ENCODE measurements around the gene SLC15A4. TPM values are rescaled to one million over a fixed set of nuclear protein-coding genes. Genes with fewer than 3 reads are reported as not detected.
"Not testable (repeated sequence)": the region's sequence is repeated elsewhere in the genome, so short reads cannot be mapped to it uniquely, and the experiment has no call there.

Gene SLC15A4
- total RNA-seq, 2 experiments from 2014 or later, result 23.5 to 24.5 TPM

DNA sequence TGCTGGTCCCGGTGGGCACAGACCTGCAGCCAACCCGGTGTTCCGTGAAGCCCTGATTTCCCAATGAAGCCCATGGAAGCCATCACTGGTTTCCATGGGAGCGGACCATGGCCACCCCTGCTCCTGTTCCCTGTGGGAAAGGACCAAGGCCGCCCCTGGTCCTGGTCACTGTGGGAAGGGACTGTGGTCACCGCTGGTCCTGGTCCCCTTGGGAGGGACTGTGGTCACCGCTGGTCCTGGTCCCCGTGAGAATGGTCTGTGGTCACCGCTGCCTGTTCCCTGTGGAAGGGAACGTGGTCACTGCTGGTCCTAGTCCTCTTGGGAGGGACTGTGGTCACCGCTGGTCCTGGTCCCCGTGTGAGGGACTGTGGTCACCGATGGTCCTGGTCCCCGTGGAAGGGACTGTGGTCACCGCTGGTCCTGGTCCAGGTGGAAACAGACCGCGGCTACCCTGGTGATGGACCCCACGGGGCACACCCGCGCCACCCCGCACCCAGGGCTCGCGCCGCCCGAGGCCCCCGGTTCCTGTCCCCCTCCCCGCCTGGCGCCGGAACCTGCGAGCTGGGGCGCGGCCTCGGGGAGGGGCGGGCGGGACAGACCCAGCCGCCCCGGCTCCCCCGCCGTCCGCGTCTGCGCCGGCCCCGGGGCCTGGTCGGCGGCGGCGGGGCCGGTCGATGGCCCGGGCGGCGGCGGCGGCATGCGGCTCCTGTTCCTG lies 29.3 kb upstream of the SLC15A4 start, which contains the start of gene GLT1D1:
Gene GLT1D1 (plus strand): TSS at position 594 of the 715 bp plus-strand sequence. CDS start 104 bp downstream, at position 698.
- H3K9me3 Mint-ChIP-seq, result no peaks in the 10 kb centered on the region
- POLR2A ChIA-PET, result no interaction called here
- peaks cover 26% of the 10 kb centered on the region for H3K27me3 Mint-ChIP-seq
- DNase-seq, result no peak
- H3K4me1 Mint-ChIP-seq, result no peaks in the 10 kb centered on the region
- CTCF ChIA-PET, result no interaction called here
- H3K36me3 Mint-ChIP-seq (ENCODE audit: low read depth), result no peaks in the 10 kb centered on the region
- no peak within 1 kb of the TSS for H3K27ac Mint-ChIP-seq
- H3K4me3 Mint-ChIP-seq, result no peak within 1 kb of the TSS

DNA sequence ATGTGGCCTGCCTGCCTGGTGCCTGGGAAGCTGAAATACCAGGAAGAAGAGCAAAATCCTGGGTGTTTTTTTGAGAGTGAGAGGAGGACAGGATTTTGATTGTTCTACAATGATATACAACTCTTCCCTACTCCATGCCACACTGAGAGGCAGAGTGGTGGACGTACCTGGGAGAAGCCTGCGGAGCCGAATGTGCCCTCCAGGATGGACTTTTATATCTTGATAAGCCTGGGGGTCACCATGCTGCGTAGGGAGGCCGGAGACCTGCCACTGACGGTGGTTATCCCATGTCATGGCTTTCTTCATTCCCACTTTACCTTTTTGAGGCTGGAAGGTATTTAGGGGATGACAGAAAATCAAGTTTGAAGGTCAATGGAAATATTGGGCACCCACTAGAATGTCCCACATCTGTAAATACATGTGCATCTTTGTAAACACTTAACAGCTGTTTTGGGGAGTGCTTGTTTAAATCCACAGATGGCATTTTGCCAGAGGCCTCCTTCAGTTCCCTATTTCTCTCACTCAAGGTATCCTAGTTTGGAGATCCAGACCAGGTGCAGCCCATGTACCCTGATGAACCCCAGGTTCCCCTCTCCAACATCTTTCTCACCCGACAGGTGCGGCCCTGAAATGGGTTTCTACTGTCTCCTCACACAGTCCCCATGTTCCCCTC lies 28.4 kb upstream of the SLC15A4 start:
- DNase-seq, result no peak
- CTCF ChIA-PET, result no interaction called here
- POLR2A ChIA-PET, result no interaction called here
- Mint-ChIP-seq H3K27ac (no peak overlapping the region), H3K36me3 (ENCODE audit: low read depth) (no peaks in the 10 kb centered on the region), H3K4me3 (no peak overlapping the region), H3K4me1 (no peaks in the 10 kb centered on the region), H3K9me3 (no peaks in the 10 kb centered on the region), H3K27me3 (peaks cover 23% of the 10 kb centered on the region)

DNA sequence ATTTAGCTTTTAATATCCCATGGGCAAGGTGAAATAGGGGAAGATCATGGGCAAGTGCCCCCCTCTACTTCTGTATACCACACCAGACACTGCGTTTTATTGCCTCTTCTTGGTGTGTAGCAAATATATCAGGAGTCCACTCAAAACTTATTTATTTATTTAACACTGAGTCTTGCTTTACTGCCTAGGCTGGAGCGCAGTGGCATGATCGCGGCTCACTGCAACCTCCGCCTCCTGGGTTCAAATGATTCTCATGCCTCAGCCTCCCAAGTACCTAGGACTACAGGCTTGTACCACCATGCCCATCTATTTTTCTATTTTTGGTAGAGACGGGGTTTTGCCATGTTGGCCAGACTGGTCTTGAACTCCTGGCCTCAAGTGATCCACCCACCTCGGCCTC lies 27.7 kb upstream of the SLC15A4 start:
- CTCF ChIA-PET; H3K4me3 Mint-ChIP-seq; H3K9me3 Mint-ChIP-seq; POLR2A ChIA-PET; H3K36me3 Mint-ChIP-seq (ENCODE audit: low read depth); DNase-seq; H3K4me1 Mint-ChIP-seq; H3K27ac Mint-ChIP-seq: not testable (repeated sequence)
- H3K27me3 Mint-ChIP-seq, result peaks cover 21% of the 10 kb centered on the region

DNA sequence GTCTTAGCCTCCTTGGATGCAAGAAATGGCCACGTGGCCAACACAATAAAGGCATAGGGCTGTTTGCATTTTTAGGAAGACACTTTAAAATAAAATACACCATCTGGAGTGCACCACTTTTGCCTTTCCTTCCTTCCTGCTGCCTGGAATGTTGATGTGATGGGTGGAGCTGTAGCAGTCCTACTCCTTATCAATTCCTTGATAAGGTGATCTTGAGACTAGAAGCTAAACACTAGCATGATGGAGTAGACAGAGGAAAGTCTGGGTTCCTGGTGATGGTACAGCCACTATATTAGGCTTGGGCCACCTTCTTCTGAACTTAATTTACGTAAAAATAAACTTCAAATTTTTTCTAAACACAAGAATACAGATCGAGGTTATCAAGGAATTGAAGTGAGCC lies 26.6 kb upstream of the SLC15A4 start:
- H3K4me3 Mint-ChIP-seq, result no peak overlapping the region
- peaks cover 17% of the 10 kb centered on the region for H3K27me3 Mint-ChIP-seq
- POLR2A ChIA-PET, result no interaction called here
- H3K9me3 Mint-ChIP-seq, result no peaks in the 10 kb centered on the region
- CTCF ChIA-PET, result no interaction called here
- H3K4me1 Mint-ChIP-seq, result no peaks in the 10 kb centered on the region
- no peak for DNase-seq
- H3K27ac Mint-ChIP-seq, result no peak overlapping the region
- no peaks in the 10 kb centered on the region for H3K36me3 Mint-ChIP-seq (ENCODE audit: low read depth)

DNA sequence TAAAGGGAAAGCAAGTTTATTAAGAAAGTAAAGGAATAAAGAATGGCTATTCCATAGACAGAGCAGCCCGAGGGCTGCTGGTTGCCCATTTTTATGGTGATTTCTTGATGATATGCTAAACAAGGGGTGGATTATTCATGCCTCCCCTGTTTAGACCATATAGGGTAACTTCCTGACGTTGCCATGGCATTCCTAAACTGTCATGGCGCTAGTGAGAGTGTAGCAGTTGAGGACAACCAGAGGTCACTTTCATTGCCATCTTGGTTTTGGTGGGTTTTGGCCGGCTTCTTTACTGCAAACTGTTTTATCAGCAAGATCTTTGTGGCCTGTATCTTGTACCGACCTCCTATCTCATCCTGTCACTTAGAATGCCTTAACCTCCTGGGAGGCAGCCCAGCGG lies 26.0 kb upstream of the SLC15A4 start:
- H3K36me3 Mint-ChIP-seq (ENCODE audit: low read depth); H3K27ac Mint-ChIP-seq; H3K9me3 Mint-ChIP-seq; H3K4me3 Mint-ChIP-seq; CTCF ChIA-PET; POLR2A ChIA-PET; H3K4me1 Mint-ChIP-seq; DNase-seq: not testable (repeated sequence)
- peaks cover 16% of the 10 kb centered on the region for H3K27me3 Mint-ChIP-seq

DNA sequence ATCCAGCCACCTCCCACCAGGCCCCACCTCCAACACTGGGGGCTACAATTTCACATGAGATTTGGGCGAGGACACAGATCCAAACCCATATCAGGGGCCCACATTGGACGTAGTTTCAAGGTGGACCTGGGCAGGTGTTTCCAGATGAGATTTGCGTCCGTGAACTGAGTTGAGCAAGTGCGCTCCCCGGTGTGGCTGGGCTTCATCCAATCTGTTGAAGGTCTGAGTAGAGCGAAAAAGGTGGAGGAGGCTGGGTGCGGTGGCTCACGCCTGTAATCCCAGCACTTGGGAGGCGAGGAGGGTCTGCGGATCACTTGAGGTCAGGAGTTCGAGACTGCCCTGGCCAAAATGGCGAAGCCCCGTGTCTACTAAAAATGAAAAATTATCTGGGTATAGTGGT lies 24.6 kb upstream of the SLC15A4 start:
- CTCF ChIA-PET, result no interaction called here
- H3K27ac Mint-ChIP-seq, result no peak overlapping the region

DNA sequence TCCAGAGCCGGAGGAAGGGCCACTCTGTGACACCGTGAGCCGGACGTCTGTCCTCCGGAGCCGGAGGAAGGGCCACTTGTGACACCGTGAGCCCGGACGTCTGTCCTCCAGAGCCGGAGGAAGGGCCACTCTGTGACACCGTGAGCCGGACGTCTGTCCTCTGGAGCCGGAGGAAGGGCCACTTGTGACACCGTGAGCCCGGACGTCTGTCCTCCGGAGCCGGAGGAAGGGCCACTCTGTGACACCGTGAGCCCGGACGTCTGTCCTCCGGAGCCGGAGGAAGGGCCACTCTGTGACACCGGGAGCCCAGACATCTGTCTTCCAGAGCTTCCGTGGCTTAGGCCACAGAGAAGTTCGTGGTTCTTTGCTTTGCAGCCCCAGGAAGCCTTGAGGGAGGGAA lies 22.9 kb upstream of the SLC15A4 start:
- H3K27me3 Mint-ChIP-seq; DNase-seq; CTCF ChIA-PET; H3K9me3 Mint-ChIP-seq; H3K27ac Mint-ChIP-seq; H3K4me1 Mint-ChIP-seq; H3K4me3 Mint-ChIP-seq; POLR2A ChIA-PET; H3K36me3 Mint-ChIP-seq (ENCODE audit: low read depth): not testable (repeated sequence)

More for the DNA sequence above, 24.6 kb upstream of the SLC15A4 start:
- peaks cover 2% of the 10 kb centered on the region for H3K4me1 Mint-ChIP-seq
- no peak for DNase-seq
- H3K9me3 Mint-ChIP-seq, result no peaks in the 10 kb centered on the region
- H3K27me3 Mint-ChIP-seq, result peaks cover 7% of the 10 kb centered on the region
- no peaks in the 10 kb centered on the region for H3K36me3 Mint-ChIP-seq (ENCODE audit: low read depth)
- POLR2A ChIA-PET, result no interaction called here
- H3K4me3 Mint-ChIP-seq, result no peak overlapping the region

DNA sequence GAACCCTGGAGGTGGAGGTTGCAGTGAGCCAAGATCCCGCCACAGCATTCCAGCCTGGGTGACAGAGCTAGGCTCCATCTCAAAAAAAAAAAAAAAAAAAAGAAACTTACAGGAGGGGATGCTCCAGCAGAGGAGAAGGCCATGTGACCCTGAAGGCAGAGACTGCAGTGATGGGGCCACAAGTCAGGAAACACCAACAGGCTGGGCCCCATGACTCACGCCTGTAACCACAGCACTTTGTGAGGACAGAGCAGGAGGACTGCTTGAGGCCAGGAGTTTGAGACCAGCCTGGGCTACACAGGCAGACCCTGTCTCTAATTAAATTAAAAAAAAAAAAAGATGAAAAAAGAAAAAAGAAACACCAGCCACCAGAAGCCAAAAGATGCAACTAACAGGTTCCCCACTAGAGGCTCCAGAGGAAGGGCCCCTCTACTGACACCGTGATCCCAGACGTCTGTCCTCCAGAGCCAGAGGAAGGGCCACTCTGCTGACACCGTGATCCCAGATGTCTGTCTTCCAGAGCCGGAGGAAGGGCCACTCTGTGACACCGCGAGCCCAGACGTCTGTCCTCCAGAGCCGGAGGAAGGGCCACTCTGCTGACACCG lies 20.4 kb upstream of the SLC15A4 start:
- H3K4me1 Mint-ChIP-seq, result peaks cover 14% of the 10 kb centered on the region
- H3K36me3 Mint-ChIP-seq (ENCODE audit: low read depth), result no peaks in the 10 kb centered on the region
- ChIA-PET POLR2A (no interaction called here), CTCF (no interaction called here)
- DNase-seq, result peak; percentile 38
- H3K9me3 Mint-ChIP-seq, result no peaks in the 10 kb centered on the region
- H3K4me3 Mint-ChIP-seq, result no peak overlapping the region
- peaks cover 16% of the 10 kb centered on the region for H3K27me3 Mint-ChIP-seq
- H3K27ac Mint-ChIP-seq, result no peak overlapping the region

DNA sequence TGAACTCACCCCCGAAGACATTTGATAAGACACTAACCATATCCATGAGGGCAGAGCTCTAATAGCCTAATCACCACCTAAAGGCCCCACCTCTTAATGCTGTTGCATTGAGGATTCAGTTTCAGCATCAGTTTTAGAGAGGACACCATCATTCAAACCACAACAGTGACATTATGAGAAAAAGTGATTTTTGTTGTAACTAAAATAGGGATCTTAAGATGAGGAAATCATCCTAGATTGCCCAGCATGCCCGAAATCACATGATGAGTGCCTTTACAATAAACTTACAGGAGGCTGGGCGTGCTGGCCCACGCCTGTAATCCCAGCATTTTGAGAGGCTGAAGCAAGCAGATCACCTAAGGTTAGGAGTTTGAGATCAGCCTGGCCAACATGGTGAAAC lies 19.8 kb upstream of the SLC15A4 start:
- peaks cover 18% of the 10 kb centered on the region for H3K27me3 Mint-ChIP-seq
- no peaks in the 10 kb centered on the region for H3K9me3 Mint-ChIP-seq
- no peak overlapping the region for H3K4me3 Mint-ChIP-seq
- H3K36me3 Mint-ChIP-seq (ENCODE audit: low read depth), result no peaks in the 10 kb centered on the region
- CTCF ChIA-PET, result no interaction called here
- H3K4me1 Mint-ChIP-seq, result peaks cover 14% of the 10 kb centered on the region
- H3K27ac Mint-ChIP-seq, result no peak overlapping the region
- POLR2A ChIA-PET, result no interaction called here
- DNase-seq, result no peak

DNA sequence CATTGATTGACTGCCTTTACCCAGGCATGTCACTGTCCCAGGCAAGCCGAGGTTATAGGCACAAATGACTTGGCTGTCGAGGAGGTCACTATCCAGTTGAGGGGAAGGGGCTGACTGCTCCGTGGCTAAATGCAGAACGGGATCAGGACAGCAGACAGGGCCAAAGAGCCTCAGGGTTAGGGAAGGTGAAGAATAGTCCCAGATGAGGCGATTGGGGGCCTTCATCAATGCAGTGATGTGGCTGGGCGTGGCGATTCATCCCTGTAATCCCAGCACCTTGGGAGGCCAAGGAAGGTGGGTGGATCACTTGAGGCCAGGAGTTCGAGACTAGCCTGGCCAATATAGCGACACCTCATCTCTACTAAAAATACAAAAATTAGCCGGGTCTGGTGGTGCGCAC lies 18.8 kb upstream of the SLC15A4 start:
- ChIA-PET POLR2A (no interaction called here), CTCF (no interaction called here)
- Mint-ChIP-seq H3K36me3 (ENCODE audit: low read depth) (no peaks in the 10 kb centered on the region), H3K27me3 (peaks cover 18% of the 10 kb centered on the region), H3K9me3 (no peaks in the 10 kb centered on the region), H3K27ac (no peak overlapping the region), H3K4me3 (no peak overlapping the region), H3K4me1 (peaks cover 14% of the 10 kb centered on the region)
- no peak for DNase-seq

DNA sequence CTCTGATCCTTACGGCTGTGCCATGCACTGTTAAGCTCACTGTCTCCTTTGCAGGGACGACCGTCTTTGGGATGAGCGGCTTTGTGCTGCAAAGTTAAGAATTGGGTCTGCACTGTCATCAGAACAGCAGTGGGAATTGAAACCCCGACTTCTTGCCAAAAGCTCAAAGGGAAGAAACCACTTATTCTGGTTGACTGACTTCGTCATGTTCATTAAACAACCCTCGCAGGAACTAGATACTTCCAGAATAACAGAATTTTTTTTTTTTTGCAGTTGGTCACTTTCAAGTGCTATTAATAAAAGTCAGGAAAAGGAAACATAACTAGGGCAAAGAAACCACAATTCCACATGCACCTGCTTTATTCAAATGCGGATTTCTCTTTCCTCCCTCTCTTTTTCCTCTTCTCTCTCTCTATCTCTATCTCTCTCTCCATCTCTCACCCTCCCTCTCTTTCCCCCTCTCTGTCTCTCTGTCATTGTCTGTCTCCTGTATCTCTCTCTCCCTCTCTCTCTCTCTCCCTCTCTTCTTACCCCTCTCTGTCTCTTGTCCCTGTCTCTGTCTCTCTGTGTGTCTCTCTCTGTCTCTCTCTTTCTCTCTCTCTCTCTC lies 17.2 kb upstream of the SLC15A4 start:
- ChIA-PET POLR2A (no interaction called here), CTCF (no interaction called here)
- no peak overlapping the region for H3K4me3 Mint-ChIP-seq

DNA sequence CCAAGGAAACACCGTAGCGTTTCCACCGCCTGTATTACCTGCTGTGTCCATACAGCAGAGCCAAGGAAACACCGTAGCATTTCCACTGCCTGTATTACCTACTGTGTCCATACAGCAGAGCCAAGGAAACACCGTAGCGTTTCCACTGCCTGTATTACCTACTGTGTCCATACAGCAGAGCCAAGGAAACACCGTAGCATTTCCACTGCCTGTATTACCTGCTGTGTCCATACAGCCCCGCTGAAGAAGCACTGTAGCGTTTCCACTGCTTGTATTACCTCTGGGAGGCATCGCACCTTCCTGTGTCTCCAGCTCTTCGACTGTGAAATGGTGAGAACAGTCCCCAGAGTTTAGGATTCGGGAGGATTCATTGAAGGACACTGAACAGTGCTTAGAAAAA lies 16.1 kb upstream of the SLC15A4 start:
- H3K4me3 Mint-ChIP-seq; CTCF ChIA-PET; H3K36me3 Mint-ChIP-seq (ENCODE audit: low read depth); DNase-seq; H3K9me3 Mint-ChIP-seq; H3K27ac Mint-ChIP-seq; POLR2A ChIA-PET: not testable (repeated sequence)
- H3K27me3 Mint-ChIP-seq, result peaks cover 23% of the 10 kb centered on the region
- peaks cover 14% of the 10 kb centered on the region for H3K4me1 Mint-ChIP-seq

More for the DNA sequence above, 17.2 kb upstream of the SLC15A4 start:
- no peaks in the 10 kb centered on the region for H3K36me3 Mint-ChIP-seq (ENCODE audit: low read depth)
- H3K9me3 Mint-ChIP-seq, result no peaks in the 10 kb centered on the region
- DNase-seq, result no peak
- peaks cover 18% of the 10 kb centered on the region for H3K27me3 Mint-ChIP-seq
- H3K4me1 Mint-ChIP-seq, result peaks cover 14% of the 10 kb centered on the region
- no peak overlapping the region for H3K27ac Mint-ChIP-seq

DNA sequence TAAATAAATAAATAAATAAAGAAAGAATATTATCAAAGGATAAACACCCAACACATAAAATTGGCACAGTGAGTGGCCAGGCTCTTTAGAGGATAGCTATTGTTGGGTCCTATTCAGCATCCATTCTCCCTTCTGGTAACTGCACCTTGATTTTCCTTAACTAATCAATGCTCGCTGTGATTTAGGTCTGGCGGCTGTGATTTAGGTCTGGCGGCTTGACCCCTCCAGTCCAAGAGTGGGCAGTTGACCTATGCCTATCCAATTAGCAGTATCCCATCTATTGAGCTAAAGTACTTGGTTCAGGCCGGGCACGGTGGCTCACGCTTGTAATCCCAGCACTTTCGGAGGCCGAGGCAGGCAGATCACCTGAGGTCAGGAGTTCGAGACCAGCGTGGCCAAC lies 9.7 kb upstream of the SLC15A4 start:
- no peak for DNase-seq

More for the DNA sequence above, 9.7 kb upstream of the SLC15A4 start:
- CTCF ChIA-PET, result no interaction called here
- H3K4me3 Mint-ChIP-seq, result no peak overlapping the region
- H3K36me3 Mint-ChIP-seq (ENCODE audit: low read depth), result no peaks in the 10 kb centered on the region
- POLR2A ChIA-PET, result no interaction called here
- H3K9me3 Mint-ChIP-seq, result no peaks in the 10 kb centered on the region
- no peak overlapping the region for H3K27ac Mint-ChIP-seq
- peaks cover 7% of the 10 kb centered on the region for H3K27me3 Mint-ChIP-seq
- peaks cover 17% of the 10 kb centered on the region for H3K4me1 Mint-ChIP-seq
